K562 (cell line): Measurements from ENCODE around the gene CRYBA4. TPM values are rescaled to one million over a fixed set of nuclear protein-coding genes. Genes with fewer than 3 reads are reported as not detected.

Experiments
- ATAC-seq: fragments of 200-7000 bp; cut with Tn5 transposase; 3 replicates; pipeline ENCODE4 v1.9.1; 2020; ENCODE audit warnings: moderate library complexity
- BruUV-seq: library from RNA; stranded (reverse); fragments of 400-500 nt; replicated peaks from 2 replicates; lab custom pipeline; 2021; lab: Mats Ljungman, UMichigan
- CTCF ChIA-PET: fragments of 300-600 bp; formaldehyde crosslinking; extraction: SDS; loops from one replicate; lab custom pipeline; 2021; ENCODE audit warnings: low intra/inter-chr PET ratio; lab: Yijun Ruan, JAX
- POLR2A ChIA-PET: fragments of 300-600, 350-650 bp; sonication (Branson Sonifier 250); formaldehyde crosslinking; extraction: SDS; loops from one replicate; lab custom pipeline; 2021; ENCODE audit warnings: antibody characterized with exemption, inconsistent platforms; lab: Yijun Ruan, JAX
- DNase-seq, 4 experiments: peaks; one replicate each; pipeline versions ENCODE4 v3.0.0 to v3.0.0-alpha.2; 2011 to 2018; ENCODE audit warnings: low spot score in 3 of 4, mixed read lengths in 3 of 4; ENCODE audit errors: extremely low read depth in 1 of 4
- FAIRE-seq: peaks from 2 replicates; lab custom pipeline; 2011; peaks lifted over from hg19 to GRCh38; lab: Jason Lieb, UNC
- H2AFZ ChIP-seq: 2 replicates; pipeline ENCODE4 v1.6.0; 2011; ENCODE audit warnings: low read depth, low read length, control low read depth, inconsistent platforms
- H3K27ac ChIP-seq: fragments of 200-600 bp; 3 replicates; pipeline ENCODE4 v1.8.0; 2011; ENCODE audit warnings: low read depth, mild to moderate bottlenecking, control low read depth, inconsistent platforms, low read length, moderate library complexity, mixed read lengths; ENCODE audit errors: extremely low read depth
- H3K27me3 ChIP-seq, 2 experiments: fragments of 300-600 bp in 1 of 2; 2 replicates in 1 of 2; 3 replicates in 1 of 2; pipeline versions ENCODE4 v1.6.0 to v1.8.0; 2011; ENCODE audit warnings: inconsistent platforms in 2 of 2, low read length in 2 of 2, mild to moderate bottlenecking in 1 of 2, mixed read lengths in 1 of 2, moderate library complexity in 1 of 2; ENCODE audit not compliant: control insufficient read depth in 2 of 2, insufficient read depth in 2 of 2
- H3K36me3 ChIP-seq: fragments of 300-600 bp; 3 replicates; pipeline ENCODE4 v1.8.0; 2011; ENCODE audit warnings: mild to moderate bottlenecking, low read length, inconsistent platforms; ENCODE audit not compliant: control insufficient read depth, insufficient read depth
- H3K4me1 ChIP-seq, 2 experiments: fragments of 200-600 bp in 1 of 2; replicated peaks in 1 of 2; 2 replicates in 1 of 2; 3 replicates in 1 of 2; pipeline versions ENCODE4 v1.5.1 to v1.8.0; 2011; ENCODE audit warnings: inconsistent platforms in 2 of 2, low read length in 2 of 2, mild to moderate bottlenecking in 1 of 2, mixed read lengths in 1 of 2, moderate library complexity in 1 of 2; ENCODE audit not compliant: control insufficient read depth in 2 of 2, insufficient read depth in 2 of 2
- H3K4me2 ChIP-seq: 2 replicates; pipeline ENCODE4 v1.6.1; 2011; ENCODE audit warnings: low read length, control low read depth, inconsistent platforms, mixed read lengths; ENCODE audit not compliant: insufficient read depth
- H3K4me3 ChIP-seq: fragments of 200-600 bp; sonication (generic), shearing (Covaris generic); 2 replicates; pipeline ENCODE4 v1.5.1; 2016; ENCODE audit warnings: control low read depth, inconsistent platforms
- H3K79me2 ChIP-seq: fragments of 200-600 bp; 3 replicates; pipeline ENCODE4 v1.8.0; 2011; ENCODE audit warnings: low read length, inconsistent platforms; ENCODE audit not compliant: control insufficient read depth, insufficient read depth
- H3K9ac ChIP-seq, 2 experiments: 2 replicates each; pipeline versions ENCODE4 v1.6.0 to v1.6.1; 2011; ENCODE audit warnings: low read depth in 2 of 2, low read length in 2 of 2, control low read depth in 1 of 2, inconsistent platforms in 1 of 2, mild to moderate bottlenecking in 1 of 2, mixed read lengths in 1 of 2; ENCODE audit not compliant: insufficient read depth in 1 of 2
- H3K9me1 ChIP-seq: one replicate; pipeline ENCODE4 v1.6.0; 2011; ENCODE audit warnings: inconsistent platforms, mild to moderate bottlenecking, low read length, moderate library complexity; ENCODE audit not compliant: control insufficient read depth, insufficient read depth
- H3K9me3 ChIP-seq: replicated peaks from 2 replicates; pipeline ENCODE4 v1.5.1; 2011; ENCODE audit warnings: low read depth, low read length, inconsistent platforms; ENCODE audit not compliant: control insufficient read depth, insufficient read depth
- H4K20me1 ChIP-seq: replicated peaks from 2 replicates; pipeline ENCODE4 v1.6.1; 2011; ENCODE audit warnings: low read length, inconsistent platforms, mixed read lengths; ENCODE audit not compliant: control insufficient read depth, insufficient read depth
- E2F1 ChIP-seq: sonication (generic); formaldehyde crosslinking; IDR thresholded peaks from 2 replicates; pipeline ENCODE4 v1.8.1; 2023; ENCODE audit warnings: mild to moderate bottlenecking, missing genetic modification reagents, moderate library complexity
- MAFG ChIP-seq: fragments of 450-650 bp; conservative IDR thresholded peaks from 2 replicates; pipeline ENCODE4 v1.6.1; 2016; ENCODE audit warnings: missing genetic modification characterization, missing compliant biosample characterization
- SAFB2 ChIP-seq: fragments of 200-400 bp; formaldehyde crosslinking; IDR thresholded peaks from 2 replicates; pipeline ENCODE4 v1.6.1; 2018; ENCODE audit warnings: borderline replicate concordance, low read length, low read depth, moderate library complexity; ENCODE audit not compliant: severe bottlenecking
- SMC3 ChIP-seq: conservative IDR thresholded peaks from 2 replicates; pipeline ENCODE4 v1.6.1; 2011; ENCODE audit warnings: low read depth, low read length, improper control_type of control experiment; ENCODE audit not compliant: insufficient read depth
- ZFP91 ChIP-seq: sonication (generic); formaldehyde crosslinking; IDR thresholded peaks from 2 replicates; pipeline ENCODE4 v1.8.0; 2022; ENCODE audit warnings: mild to moderate bottlenecking, missing genetic modification reagents
- ZNF592 ChIP-seq: fragments of 450-650 bp; IDR thresholded peaks from 2 replicates; pipeline ENCODE4 v1.6.1; 2017; ENCODE audit warnings: antibody characterized with exemption, mild to moderate bottlenecking
- WGBS: fragments of 100-300 bp; shearing (Covaris generic); methylation state at CpG from one replicate; pipeline ENCODE4 v1.1.6; 2016; ENCODE audit warnings: low coverage, mixed read lengths; ENCODE audit not compliant: insufficient coverage; ENCODE audit errors: missing lambda C conversion rate; 5-methylcytosine and 5-hydroxymethylcytosine counted together
- in situ Hi-C: fragments of 300-500 bp; cut with MboI; formaldehyde crosslinking; loops from 4 replicates; pipeline ENCODE4 v1.15.0; 2018; ENCODE audit warnings: inconsistent platforms, mixed read lengths
- intact Hi-C: fragments of 100-400 bp; cut with micrococcal nuclease; formaldehyde crosslinking; loops from 2 replicates; pipeline ENCODE4 v1.14.2; 2022
- polyA plus RNA-seq, 8 experiments: library from polyadenylated mRNA; depleted of rRNA in 4 of 8; stranded (reverse) in 5 of 8; unstranded in 3 of 8; fragments of >200 nt; fragmentation: Nextera tagmentation in 2 of 8; fragmentation: Illumina TruSeq in 1 of 8; extraction: Ambion mirVana in 2 of 8; extraction: Trizol in 1 of 8; gene quantifications; 2 replicates each; pipeline versions ENCODE4 v1.2.1 to v1.2.3, GENCODE V29; 2011 to 2014; ENCODE audit warnings: inconsistent platforms in 1 of 8, missing spikeins in 1 of 8
- total RNA-seq, 7 experiments: library from RNA; depleted of rRNA in 6 of 7; stranded (reverse); fragments of >200 nt in 6 of 7; fragmentation: Illumina TruSeq in 2 of 7; extraction: Trizol in 2 of 7; gene quantifications; 2 replicates each; pipeline versions ENCODE4 v1.2.1 to v1.2.3, GENCODE V29; 2011 to 2021; ENCODE audit warnings: low replicate concordance in 1 of 7

CRYBA4 gene
- total and polyA plus RNA-seq, 9 of the 15 experiments (the other 6 are each of a cell fraction or from before 2014, with no cell fraction given): 0.59 to 3.3 (median 1.6) TPM

- no peak for FAIRE-seq
- POLR2A ChIA-PET: interaction anchor here (1.0 to 1.2 kb wide), 2 partner anchors 17 to 19 kb away, joined by 4 to 5 read pairs; no protein-coding TSS in a partner anchor
Observed at GRCh38 chr22:26624803-26625202, 3.0 kb downstream of the CRYBA4 start.

DNA sequence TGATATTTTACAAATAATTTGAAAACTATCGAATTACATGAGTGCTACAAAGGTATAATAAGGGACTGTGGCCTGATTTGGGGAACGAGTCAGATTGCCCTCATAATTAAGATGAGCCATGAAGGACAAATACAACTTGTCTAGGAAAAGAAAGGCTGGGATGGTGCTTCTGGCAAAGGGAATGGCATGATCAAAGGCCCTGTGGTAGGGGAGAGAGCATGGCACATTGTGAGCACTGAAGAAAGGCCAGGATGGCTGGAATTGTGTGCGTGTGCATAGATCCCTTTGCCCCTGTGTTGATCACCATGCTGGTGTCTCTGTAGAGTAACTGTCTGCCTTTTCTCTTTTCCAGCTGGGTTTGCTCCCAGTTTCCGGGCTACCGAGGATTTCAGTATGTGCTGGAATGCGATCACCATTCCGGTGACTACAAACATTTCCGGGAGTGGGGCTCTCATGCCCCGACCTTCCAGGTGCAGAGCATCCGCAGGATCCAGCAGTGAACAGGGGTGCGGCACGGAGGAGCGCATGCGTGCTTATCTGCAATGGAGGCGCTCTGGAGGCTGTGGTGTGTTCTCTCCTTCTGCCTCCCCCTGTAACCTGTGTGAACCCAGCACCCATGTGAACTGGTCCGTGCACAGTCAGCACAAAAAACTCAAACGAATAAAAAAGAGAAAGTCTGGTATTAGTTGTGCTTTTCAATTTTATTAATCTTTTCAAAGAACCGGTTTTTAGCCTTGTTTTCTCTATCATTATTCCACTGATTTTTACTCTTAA, 8.4 kb downstream of the CRYBA4 start:
- WGBS: 19% methylated on average over 16 of the region's 18 CpGs
- peak; percentile 48 for FAIRE-seq
- peak overlapping the region; percentile 90 for H3K27ac ChIP-seq
- in situ Hi-C loops (no loop called here), intact Hi-C loops (no loop called here)
- no peaks in the 10 kb centered on the region for H3K36me3 ChIP-seq
- peak overlapping the region; percentile 67 to 72; a peak in 3 of 4 replicates for H3K9ac ChIP-seq
- peak overlapping the region; percentile 93 for H2AFZ ChIP-seq
- no peak overlapping the region for H3K4me3 ChIP-seq
- peaks cover 7% of the 10 kb centered on the region; the same call in 1 of the 3 replicates for H3K79me2 ChIP-seq
- H3K4me1 ChIP-seq: peaks cover 20 to 49% of the 10 kb centered on the region in 2 experiments
- peak; percentile 27 to 76 (median 54) for DNase-seq
- BruUV-seq: no TSS peak
- H3K27me3 ChIP-seq: no peaks in the 10 kb centered on the region
- ChIA-PET POLR2A (no interaction called here), CTCF (interaction anchor here (0.6 kb wide), 1 partner anchor 224 kb away, joined by 3 read pairs; no protein-coding TSS in a partner anchor)
- peak overlapping the region; percentile 51 for H3K4me2 ChIP-seq
- peaks cover 4% of the 10 kb centered on the region for H3K9me1 ChIP-seq
- ATAC-seq: peak; percentile 72
- peaks cover 2% of the 10 kb centered on the region; the same call in 1 of the 2 replicates for H3K9me3 ChIP-seq
- H4K20me1 ChIP-seq: no peaks in the 10 kb centered on the region
- peak; percentile 88 for TF ChIP-seq ZNF592
- TF ChIP-seq ZFP91 (CRISPR knock-in tag): no peak
- peak; percentile 70 for TF ChIP-seq MAFG (tag)
- no peak for TF ChIP-seq E2F1

More at GRCh38 chr22:26624803-26625202, 3.0 kb downstream of the CRYBA4 start:
- H3K4me3 ChIP-seq: no peak overlapping the region
- no peaks in the 10 kb centered on the region for H4K20me1 ChIP-seq
- ATAC-seq (no peak), DNase-seq (no peak)
- no peak overlapping the region for H3K9ac ChIP-seq
- no peaks in the 10 kb centered on the region for H3K36me3 ChIP-seq
- in situ Hi-C loops (no loop called here), intact Hi-C loops (no loop called here)
- BruUV-seq: no TSS peak
- CTCF ChIA-PET: no interaction called here
- H3K4me2 ChIP-seq: no peak overlapping the region
- H3K27me3 ChIP-seq: no peaks in the 10 kb centered on the region
- peaks cover 2% of the 10 kb centered on the region; the same call in 1 of the 2 replicates for H3K9me3 ChIP-seq
- H3K9me1 ChIP-seq: peaks cover under 1% of the 10 kb centered on the region
- H3K4me1 ChIP-seq: peaks cover 9 to 27% of the 10 kb centered on the region in 2 experiments; a peak in 4 of 5 replicates
- H2AFZ ChIP-seq: no peak overlapping the region
- H3K27ac ChIP-seq: no peak overlapping the region
- 89% methylated on average over 8 of the region's 12 CpGs for WGBS
- no peak for TF ChIP-seq SMC3
- TF ChIP-seq SAFB2: no peak
- 0 out of 3 replicates have a peak, but pooled peaks cover under 1% of the 10 kb centered on the region for H3K79me2 ChIP-seq
